WTC11 (cell line): ENCODE results near the gene MTHFD2. TPM values are rescaled to one million over a fixed set of nuclear protein-coding genes. Genes with fewer than 3 reads are reported as not detected.

Experiments
- ATAC-seq: fragments of 200-7000 bp; cut with Tn5 transposase; 2 replicates; pipeline ENCODE4 v1.10.0; 2021; ENCODE audit warnings: mild to moderate bottlenecking, moderate library complexity
- CTCF ChIA-PET: fragments of 300-600 bp; sonication (Branson Sonifier 250); formaldehyde crosslinking; loops from one replicate; lab custom pipeline; 2021; ENCODE audit warnings: antibody characterized with exemption; lab: Charles Lee
- POLR2A ChIA-PET: fragments of 350-600 bp; sonication (Branson Sonifier 250); formaldehyde crosslinking; loops from one replicate; lab custom pipeline; 2021; ENCODE audit warnings: antibody characterized with exemption; lab: Charles Lee
- DNase-seq: peaks from one replicate; pipeline ENCODE4 v3.0.0; 2021; ENCODE audit warnings: low spot score
- H3K27ac Mint-ChIP-seq: 2 replicates; pipeline ENCODE4 v1.8.0; 2021; ENCODE audit warnings: mixed read lengths
- H3K27me3 Mint-ChIP-seq: 2 replicates; pipeline ENCODE4 v1.8.0; 2021; ENCODE audit warnings: low read depth, mild to moderate bottlenecking, moderate library complexity, mixed read lengths
- H3K36me3 Mint-ChIP-seq: 2 replicates; pipeline ENCODE4 v1.8.0; 2021; ENCODE audit warnings: mixed read lengths
- H3K4me1 Mint-ChIP-seq: 2 replicates; pipeline ENCODE4 v1.8.0; 2022; ENCODE audit warnings: mixed read lengths
- H3K4me3 Mint-ChIP-seq: 2 replicates; pipeline ENCODE4 v1.8.0; 2021; ENCODE audit warnings: mild to moderate bottlenecking, moderate library complexity, mixed read lengths
- H3K9me3 Mint-ChIP-seq: 2 replicates; pipeline ENCODE4 v1.8.0; 2021; ENCODE audit warnings: mixed read lengths
- CBFB ChIP-seq: sonication (generic); formaldehyde crosslinking; IDR thresholded peaks from 2 replicates; pipeline ENCODE4 v1.8.1; 2022; ENCODE audit warnings: mild to moderate bottlenecking, low read depth, missing genetic modification reagents
- CREM ChIP-seq: sonication (generic); formaldehyde crosslinking; IDR thresholded peaks from 2 replicates; pipeline ENCODE4 v1.8.1; 2022; ENCODE audit warnings: mild to moderate bottlenecking, missing genetic modification reagents, moderate library complexity
- E2F1 ChIP-seq: sonication (generic); formaldehyde crosslinking; IDR thresholded peaks from 2 replicates; pipeline ENCODE4 v1.8.0; 2022; ENCODE audit warnings: mild to moderate bottlenecking, missing genetic modification reagents
- ESRRA ChIP-seq: sonication (generic); formaldehyde crosslinking; IDR thresholded peaks from 2 replicates; pipeline ENCODE4 v1.8.1; 2022; ENCODE audit warnings: mild to moderate bottlenecking, missing genetic modification reagents, borderline replicate concordance
- ETV6 ChIP-seq: sonication (generic); formaldehyde crosslinking; IDR thresholded peaks from 2 replicates; pipeline ENCODE4 v1.8.1; 2022; ENCODE audit warnings: mild to moderate bottlenecking, missing genetic modification reagents
- FOXJ3 ChIP-seq: sonication (generic); formaldehyde crosslinking; IDR thresholded peaks from 2 replicates; pipeline ENCODE4 v1.9.0; 2021; ENCODE audit warnings: missing genetic modification reagents, mild to moderate bottlenecking, borderline replicate concordance
- FOXK1 ChIP-seq: sonication (generic); formaldehyde crosslinking; IDR thresholded peaks from 2 replicates; pipeline ENCODE4 v1.8.0; 2022; ENCODE audit warnings: mild to moderate bottlenecking, moderate library complexity, missing genetic modification reagents
- FOXP1 ChIP-seq: sonication (generic); formaldehyde crosslinking; IDR thresholded peaks from 2 replicates; pipeline ENCODE4 v1.8.0; 2022; ENCODE audit warnings: missing genetic modification reagents, mild to moderate bottlenecking, moderate library complexity, borderline replicate concordance
- GTF2I ChIP-seq: fragments of 250-450 bp; sonication (Bioruptor Pico); conservative IDR thresholded peaks from 2 replicates; pipeline ENCODE4 v1.4.0; 2021; ENCODE audit warnings: mild to moderate bottlenecking
- KAT7 ChIP-seq: sonication (generic); formaldehyde crosslinking; IDR thresholded peaks from 2 replicates; pipeline ENCODE4 v1.8.1; 2023; ENCODE audit warnings: missing genetic modification reagents, mild to moderate bottlenecking, borderline replicate concordance
- MLX ChIP-seq: sonication (generic); formaldehyde crosslinking; IDR thresholded peaks from 2 replicates; pipeline ENCODE4 v1.8.1; 2023; ENCODE audit warnings: mild to moderate bottlenecking, missing genetic modification reagents, moderate library complexity
- MXD4 ChIP-seq: fragments of 250-450 bp; sonication (Bioruptor Pico); IDR thresholded peaks from 2 replicates; pipeline ENCODE4 v1.8.0; 2021; ENCODE audit warnings: mild to moderate bottlenecking, moderate library complexity, borderline replicate concordance
- MYBL2 ChIP-seq: sonication (generic); formaldehyde crosslinking; IDR thresholded peaks from 2 replicates; pipeline ENCODE4 v1.8.1; 2023; ENCODE audit warnings: mild to moderate bottlenecking, moderate library complexity, missing genetic modification reagents
- NFE2L1 ChIP-seq: sonication (generic); formaldehyde crosslinking; IDR thresholded peaks from 2 replicates; pipeline ENCODE4 v1.8.1; 2023; ENCODE audit warnings: missing genetic modification reagents
- NR1H2 ChIP-seq: sonication (generic); formaldehyde crosslinking; IDR thresholded peaks from 2 replicates; pipeline ENCODE4 v1.9.0; 2021; ENCODE audit warnings: mild to moderate bottlenecking, moderate library complexity, missing genetic modification reagents
- PREB ChIP-seq: sonication (generic); formaldehyde crosslinking; IDR thresholded peaks from 2 replicates; pipeline ENCODE4 v1.8.1; 2022; ENCODE audit warnings: mild to moderate bottlenecking, missing genetic modification reagents, moderate library complexity, borderline replicate concordance
- RELA ChIP-seq: sonication (generic); formaldehyde crosslinking; IDR thresholded peaks from 2 replicates; pipeline ENCODE4 v1.8.1; 2022; ENCODE audit warnings: missing genetic modification reagents, mild to moderate bottlenecking, borderline replicate concordance
- SP1 ChIP-seq: sonication (generic); formaldehyde crosslinking; conservative IDR thresholded peaks from 2 replicates; pipeline ENCODE4 v1.8.1; 2022; ENCODE audit warnings: missing genetic modification reagents
- TCF7 ChIP-seq: sonication (generic); formaldehyde crosslinking; IDR thresholded peaks from 2 replicates; pipeline ENCODE4 v1.8.0; 2022; ENCODE audit warnings: mild to moderate bottlenecking, low read depth, missing genetic modification reagents, moderate library complexity
- TP53 ChIP-seq: sonication (generic); formaldehyde crosslinking; IDR thresholded peaks from 2 replicates; pipeline ENCODE4 v1.8.1; 2023; ENCODE audit warnings: mild to moderate bottlenecking, missing genetic modification reagents
- ZBTB43 ChIP-seq: sonication (generic); formaldehyde crosslinking; IDR thresholded peaks from 2 replicates; pipeline ENCODE4 v1.8.1; 2023; ENCODE audit warnings: mild to moderate bottlenecking, missing genetic modification reagents
- ZMAT4 ChIP-seq: fragments of 250-450 bp; sonication (Bioruptor Pico); IDR thresholded peaks from 2 replicates; pipeline ENCODE4 v1.9.0; 2021; ENCODE audit warnings: mild to moderate bottlenecking
- ZNF138 ChIP-seq: sonication (generic); formaldehyde crosslinking; conservative IDR thresholded peaks from 2 replicates; pipeline ENCODE4 v1.8.1; 2022; ENCODE audit warnings: mild to moderate bottlenecking, moderate library complexity, missing genetic modification reagents
- ZNF423 ChIP-seq: fragments of 250-450 bp; sonication (Bioruptor Pico); IDR thresholded peaks from 2 replicates; pipeline ENCODE4 v2.1.2; 2022; ENCODE audit warnings: mild to moderate bottlenecking, moderate library complexity
- ZNF425 ChIP-seq: fragments of 250-450 bp; sonication (Bioruptor Pico); conservative IDR thresholded peaks from 2 replicates; pipeline ENCODE4 v1.9.0; 2021; ENCODE audit warnings: mild to moderate bottlenecking
- total RNA-seq: library from RNA; stranded (reverse); gene quantifications from 3 replicates; pipeline ENCODE4 v1.2.3, GENCODE V29; 2021

The MTHFD2 gene
- total RNA-seq, 1 experiment from 2014 or later = 251 TPM

- ChIA-PET POLR2A (no interaction called here), CTCF (interaction anchor here (1.0 to 2.8 kb wide), 4 partner anchors 8 to 175 kb away, joined by 3 to 10 read pairs (median 4); no protein-coding TSS in a partner anchor)
- H3K4me1 Mint-ChIP-seq = 0 out of 2 replicates have a peak, but pooled peaks cover under 1% of the 10 kb centered on the region
- no peak overlapping the region for H3K4me3 Mint-ChIP-seq
- peaks cover 5% of the 10 kb centered on the region; the same call in 1 of the 2 replicates for H3K27me3 Mint-ChIP-seq
- TF ChIP-seq E2F1 (no peak), CBFB (CRISPR knock-in tag) (no peak), FOXP1 (CRISPR knock-in tag) (no peak), NFE2L1 (CRISPR knock-in tag) (no peak), CREM (CRISPR knock-in tag) (no peak), PREB (CRISPR knock-in tag) (no peak), MXD4 (CRISPR knock-in tag) (no peak), GTF2I (CRISPR knock-in tag) (no peak), SP1 (CRISPR knock-in tag) (no peak), TP53 (CRISPR knock-in tag) (no peak), FOXK1 (CRISPR knock-in tag) (no peak), ZNF138 (no peak)
- no peaks in the 10 kb centered on the region for H3K36me3 Mint-ChIP-seq
- no peak overlapping the region for H3K27ac Mint-ChIP-seq
- DNase-seq (no peak), ATAC-seq (no peak)
- no peaks in the 10 kb centered on the region for H3K9me3 Mint-ChIP-seq
Measured at GRCh38 chr2:74253306-74253970, 55.0 kb downstream of the MTHFD2 start.

- Mint-ChIP-seq H3K4me1 (0 out of 2 replicates have a peak, but pooled peaks cover 3% of the 10 kb centered on the region), H3K27ac (no peak overlapping the region), H3K4me3 (no peak overlapping the region), H3K9me3 (no peaks in the 10 kb centered on the region), H3K36me3 (no peaks in the 10 kb centered on the region), H3K27me3 (peaks cover 5% of the 10 kb centered on the region; the same call in 1 of the 2 replicates)
- ATAC-seq (no peak), DNase-seq (no peak)
- POLR2A ChIA-PET = no interaction called here
- CTCF ChIA-PET = interaction anchor here (1.4 to 2.8 kb wide), 2 partner anchors 81 to 176 kb away, joined by 3 to 10 read pairs; no protein-coding TSS in a partner anchor
- TF ChIP-seq ZNF425 (no peak), FOXJ3 (CRISPR knock-in tag) (no peak), ZNF423 (CRISPR knock-in tag) (no peak), ZBTB43 (CRISPR knock-in tag) (no peak), MYBL2 (CRISPR knock-in tag) (no peak), PREB (CRISPR knock-in tag) (no peak), ESRRA (CRISPR knock-in tag) (no peak), KAT7 (CRISPR knock-in tag) (no peak), NR1H2 (no peak), TCF7 (CRISPR knock-in tag) (no peak), ETV6 (CRISPR knock-in tag) (no peak), RELA (CRISPR knock-in tag) (no peak), ZMAT4 (CRISPR knock-in tag) (no peak), MLX (no peak)
Measured at GRCh38 chr2:74253971-74254310, 55.5 kb downstream of the MTHFD2 start.
